Tibial nerve (tissue), 4 donors: ENCODE measurements around the gene QSOX1. TPM values are rescaled to one million over a fixed set of nuclear protein-coding genes. Genes with fewer than 3 reads are reported as not detected.

Source experiments
- DNase-seq, 2 donors: peaks; one replicate each; pipeline ENCODE4 v3.0.0-alpha.2; 2019; ENCODE audit warnings: low spot score in 2 of 2
- H3K27ac ChIP-seq, 4 donors: fragments of 200-600 bp; sonication (generic) in 3 of 4; one replicate each; pipeline ENCODE4 v1.5.1; 2017 to 2019; ENCODE audit warnings: mild to moderate bottlenecking in 1 of 4
- H3K27me3 ChIP-seq, 2 donors: fragments of 200-600 bp; sonication (generic) in 1 of 2; one replicate each; pipeline versions ENCODE4 v1.5.1 to v1.6.0; 2017 to 2019
- H3K36me3 ChIP-seq, 3 donors: fragments of 200-600 bp; sonication (generic); one replicate each; pipeline ENCODE4 v1.5.1; 2018 to 2019
- H3K4me1 ChIP-seq, 4 donors: fragments of 200-600 bp; sonication (generic) in 3 of 4; one replicate each; pipeline ENCODE4 v1.5.1; 2017 to 2019
- H3K4me3 ChIP-seq, 4 donors: fragments of 200-600 bp; sonication (generic) in 3 of 4; one replicate each; pipeline ENCODE4 v1.5.1; 2017 to 2019; ENCODE audit warnings: mild to moderate bottlenecking in 1 of 4, moderate library complexity in 1 of 4
- H3K9me3 ChIP-seq, 4 donors: fragments of 200-600 bp; sonication (generic) in 3 of 4; one replicate each; pipeline ENCODE4 v1.5.1; 2017 to 2019
- CTCF ChIP-seq, 5 experiments: fragments of 200-600 bp in 3 of 5; fragments of 450-650 bp in 2 of 5; sonication (generic) in 3 of 5; IDR thresholded peaks; one replicate each; pipeline ENCODE4 v1.5.1; 2016 to 2019; ENCODE audit warnings: antibody characterized with exemption in 5 of 5, mild to moderate bottlenecking in 3 of 5, moderate library complexity in 2 of 5
- EP300 ChIP-seq, 2 donors: sonication (generic); formaldehyde crosslinking; IDR thresholded peaks; one replicate each; pipeline ENCODE4 v1.6.1; 2017; ENCODE audit warnings: antibody characterized with exemption in 2 of 2, mild to moderate bottlenecking in 1 of 2
- POLR2A ChIP-seq, 2 donors: fragments of 450-650 bp; IDR thresholded peaks; one replicate each; pipeline ENCODE4 v1.6.1; 2017; ENCODE audit warnings: antibody characterized with exemption in 2 of 2, mild to moderate bottlenecking in 2 of 2, moderate library complexity in 2 of 2
- whole genome bisulfite sequencing, 2 donors: methylation state at CpG; one replicate each; pipeline ENCODE4 v1.1.5; 2018; 5-methylcytosine and 5-hydroxymethylcytosine counted together
- total RNA-seq, 4 donors: library from RNA; depleted of rRNA; stranded (reverse); fragments of >200 nt; gene quantifications; one replicate each; pipeline ENCODE4 v1.1.0, GENCODE V29; 2016

Gene QSOX1
- total RNA-seq, 4 donors from 2014 or later = 41.0 to 55.5 (median 50.7) TPM

DNA sequence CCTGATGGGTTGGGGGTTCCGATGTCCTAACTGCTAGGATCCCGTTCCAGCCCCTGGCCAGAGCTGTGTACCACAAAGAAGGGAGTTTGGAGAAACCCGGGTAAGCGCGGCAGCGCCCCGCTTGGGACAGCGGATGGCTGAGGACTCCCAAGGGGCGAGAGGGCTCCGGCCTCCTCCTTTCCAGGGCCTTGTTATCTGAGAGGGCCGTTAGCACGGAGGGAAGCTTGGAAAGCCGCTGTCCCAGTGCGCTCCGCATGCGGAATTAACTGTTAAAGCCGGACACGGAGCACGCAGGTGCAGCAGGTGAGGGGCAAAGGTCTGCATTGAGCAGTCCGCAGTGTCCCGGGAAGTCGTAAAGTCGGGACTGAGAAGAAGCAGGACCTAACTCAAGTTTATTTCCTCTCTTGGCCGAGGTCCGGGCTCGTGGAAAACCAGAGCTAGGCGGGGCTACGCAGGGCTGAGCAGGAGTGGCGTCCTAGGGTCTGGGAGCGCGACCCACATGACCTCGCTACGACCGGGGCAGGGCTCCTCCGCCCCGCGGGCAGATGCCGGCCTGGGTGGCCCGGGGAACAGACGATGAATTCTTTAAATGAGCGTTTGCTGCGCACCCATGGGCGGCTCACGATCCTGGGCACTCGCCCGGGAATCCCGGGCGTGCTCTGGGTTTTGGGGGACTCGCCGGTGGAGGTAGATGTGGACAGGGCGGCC lies 79.9 kb downstream of the QSOX1 start:
- WGBS, 2 donors = 2 to 3% methylated on average over 35 to 45 of the region's 51 CpGs
- H3K4me3 ChIP-seq = peak overlapping the region in 2 of 4 donors; percentile 13 to 19
- H3K27ac ChIP-seq = no peak overlapping the region

DNA sequence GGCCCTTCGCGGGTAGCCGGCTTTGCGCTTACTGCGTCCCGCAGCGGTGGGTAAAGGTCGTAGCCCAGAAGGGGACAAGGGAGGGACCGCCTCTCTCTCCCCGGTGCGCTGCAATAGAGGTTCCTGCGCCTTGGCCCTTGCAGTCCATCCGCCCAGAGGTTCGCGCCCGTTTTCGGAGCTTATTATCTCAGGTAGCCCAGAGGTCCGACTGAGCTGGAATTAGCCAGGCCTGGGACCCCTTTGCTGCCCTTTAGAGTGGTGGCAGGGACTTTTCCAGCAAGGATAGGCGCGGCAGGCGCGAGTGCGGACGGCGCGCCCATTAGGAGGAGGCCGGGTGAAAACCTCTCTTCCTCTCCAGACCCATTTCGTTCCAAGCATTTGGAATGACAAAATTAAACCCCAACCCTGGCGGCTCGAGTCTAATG lies 80.4 kb downstream of the QSOX1 start:
- Histone ChIP-seq H3K4me3 (peak overlapping the region in 2 of 4 donors; percentile 13 to 19), H3K4me1 (peaks cover 0 to 63% (median 41%) of the 10 kb centered on the region in 4 donors), H3K27ac (no peak overlapping the region), H3K36me3 (no peaks in the 10 kb centered on the region), H3K9me3 (no peaks in the 10 kb centered on the region), H3K27me3 (peaks cover 11 to 100% of the 10 kb centered on the region in 2 donors)
- DNase-seq = no peak
- 2 to 3% methylated on average over 26 of the region's 30 CpGs for WGBS, 2 donors
- TF ChIP-seq CTCF (IDR thresholded peaks at IDR 0.05) = no peak

More for the DNA sequence above, 79.9 kb downstream of the QSOX1 start:
- H3K4me1 ChIP-seq = peaks cover 0 to 69% (median 45%) of the 10 kb centered on the region in 4 donors
- peaks cover 11 to 99% of the 10 kb centered on the region in 2 donors for H3K27me3 ChIP-seq
- H3K9me3 ChIP-seq = no peaks in the 10 kb centered on the region
- DNase-seq = no peak
- TF ChIP-seq EP300 (IDR thresholded peaks at IDR 0.05) = no peak
- no peak for TF ChIP-seq POLR2A (IDR thresholded peaks at IDR 0.05)
- TF ChIP-seq CTCF (IDR thresholded peaks at IDR 0.05) = no peak
- H3K36me3 ChIP-seq = no peaks in the 10 kb centered on the region

GRCh38 chr1:180235502-180236239 lies 81.0 kb downstream of the QSOX1 start:
- DNase-seq = no peak
- Histone ChIP-seq H3K27ac (no peak overlapping the region), H3K36me3 (no peaks in the 10 kb centered on the region), H3K4me3 (peak overlapping the region in 2 of 4 donors; percentile 13 to 19), H3K9me3 (no peaks in the 10 kb centered on the region), H3K4me1 (peaks cover 0 to 57% (median 36%) of the 10 kb centered on the region in 4 donors), H3K27me3 (peaks cover 11 to 100% of the 10 kb centered on the region in 2 donors)
- 5 to 6% methylated on average over 47 to 49 of the region's 49 CpGs for WGBS, 2 donors
- TF ChIP-seq POLR2A (IDR thresholded peaks at IDR 0.05) (no peak), CTCF (IDR thresholded peaks at IDR 0.05) (no peak), EP300 (IDR thresholded peaks at IDR 0.05) (no peak)

- no peak for DNase-seq
- TF ChIP-seq POLR2A (IDR thresholded peaks at IDR 0.05) = no peak
- Histone ChIP-seq H3K4me1 (peaks cover 0 to 45% (median 26%) of the 10 kb centered on the region in 4 donors), H3K27ac (no peak overlapping the region), H3K36me3 (no peaks in the 10 kb centered on the region), H3K27me3 (peaks cover 11 to 100% of the 10 kb centered on the region in 2 donors), H3K9me3 (no peaks in the 10 kb centered on the region), H3K4me3 (no peak overlapping the region)
- WGBS, 2 donors = 5 to 9% methylated on average over 16 of the region's 16 CpGs
These were observed 82.2 kb downstream of the QSOX1 start for GRCh38 chr1:180236698-180237509.

GRCh38 chr1:180237869-180238476 lies 83.3 kb downstream of the QSOX1 start:
- WGBS, 2 donors = 17 to 20% methylated on average over 7 of the region's 7 CpGs
- Histone ChIP-seq H3K9me3 (no peaks in the 10 kb centered on the region), H3K27ac (no peak overlapping the region), H3K36me3 (no peaks in the 10 kb centered on the region), H3K4me1 (peaks cover 0 to 36% (median 26%) of the 10 kb centered on the region in 4 donors), H3K27me3 (peaks cover 11 to 100% of the 10 kb centered on the region in 2 donors), H3K4me3 (no peak overlapping the region)
- no peak for DNase-seq
- no peak for TF ChIP-seq POLR2A (IDR thresholded peaks at IDR 0.05)
- TF ChIP-seq EP300 (IDR thresholded peaks at IDR 0.05) = no peak
- TF ChIP-seq CTCF (IDR thresholded peaks at IDR 0.05) = no peak
